Sigmoid colon (tissue), 4 donors: ENCODE data around the gene HSD17B10.

Source experiments
- CTCF ChIP-seq, 4 experiments: fragments of 450-650 bp in 3 of 4; fragments of 200-600 bp in 1 of 4; IDR thresholded peaks; one replicate each; pipeline ENCODE4 v1.5.1; 2016 to 2019; ENCODE audit warnings: antibody characterized with exemption in 4 of 4, mild to moderate bottlenecking in 3 of 4, moderate library complexity in 2 of 4
- EP300 ChIP-seq, 4 donors: sonication (generic); formaldehyde crosslinking; IDR thresholded peaks; one replicate each; pipeline ENCODE4 v1.6.1; 2017; ENCODE audit warnings: antibody characterized with exemption in 4 of 4
- POLR2AphosphoS5 ChIP-seq, 4 donors: sonication (generic); formaldehyde crosslinking; IDR thresholded peaks; one replicate each; pipeline ENCODE4 v1.6.1; 2017; ENCODE audit warnings: antibody characterized with exemption in 4 of 4

- no peak for TF ChIP-seq CTCF (IDR thresholded peaks at IDR 0.05)
- no peak for TF ChIP-seq EP300 (IDR thresholded peaks at IDR 0.05)
- no peak for TF ChIP-seq POLR2AphosphoS5 (IDR thresholded peaks at IDR 0.05)
These were observed 38.4 kb downstream of the HSD17B10 start for GRCh38 chrX:53395605-53396298.
